ENCODE data around the gene GTF3C4.

GTF3C4 gene, protein sequence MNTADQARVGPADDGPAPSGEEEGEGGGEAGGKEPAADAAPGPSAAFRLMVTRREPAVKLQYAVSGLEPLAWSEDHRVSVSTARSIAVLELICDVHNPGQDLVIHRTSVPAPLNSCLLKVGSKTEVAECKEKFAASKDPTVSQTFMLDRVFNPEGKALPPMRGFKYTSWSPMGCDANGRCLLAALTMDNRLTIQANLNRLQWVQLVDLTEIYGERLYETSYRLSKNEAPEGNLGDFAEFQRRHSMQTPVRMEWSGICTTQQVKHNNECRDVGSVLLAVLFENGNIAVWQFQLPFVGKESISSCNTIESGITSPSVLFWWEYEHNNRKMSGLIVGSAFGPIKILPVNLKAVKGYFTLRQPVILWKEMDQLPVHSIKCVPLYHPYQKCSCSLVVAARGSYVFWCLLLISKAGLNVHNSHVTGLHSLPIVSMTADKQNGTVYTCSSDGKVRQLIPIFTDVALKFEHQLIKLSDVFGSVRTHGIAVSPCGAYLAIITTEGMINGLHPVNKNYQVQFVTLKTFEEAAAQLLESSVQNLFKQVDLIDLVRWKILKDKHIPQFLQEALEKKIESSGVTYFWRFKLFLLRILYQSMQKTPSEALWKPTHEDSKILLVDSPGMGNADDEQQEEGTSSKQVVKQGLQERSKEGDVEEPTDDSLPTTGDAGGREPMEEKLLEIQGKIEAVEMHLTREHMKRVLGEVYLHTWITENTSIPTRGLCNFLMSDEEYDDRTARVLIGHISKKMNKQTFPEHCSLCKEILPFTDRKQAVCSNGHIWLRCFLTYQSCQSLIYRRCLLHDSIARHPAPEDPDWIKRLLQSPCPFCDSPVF

DNA sequence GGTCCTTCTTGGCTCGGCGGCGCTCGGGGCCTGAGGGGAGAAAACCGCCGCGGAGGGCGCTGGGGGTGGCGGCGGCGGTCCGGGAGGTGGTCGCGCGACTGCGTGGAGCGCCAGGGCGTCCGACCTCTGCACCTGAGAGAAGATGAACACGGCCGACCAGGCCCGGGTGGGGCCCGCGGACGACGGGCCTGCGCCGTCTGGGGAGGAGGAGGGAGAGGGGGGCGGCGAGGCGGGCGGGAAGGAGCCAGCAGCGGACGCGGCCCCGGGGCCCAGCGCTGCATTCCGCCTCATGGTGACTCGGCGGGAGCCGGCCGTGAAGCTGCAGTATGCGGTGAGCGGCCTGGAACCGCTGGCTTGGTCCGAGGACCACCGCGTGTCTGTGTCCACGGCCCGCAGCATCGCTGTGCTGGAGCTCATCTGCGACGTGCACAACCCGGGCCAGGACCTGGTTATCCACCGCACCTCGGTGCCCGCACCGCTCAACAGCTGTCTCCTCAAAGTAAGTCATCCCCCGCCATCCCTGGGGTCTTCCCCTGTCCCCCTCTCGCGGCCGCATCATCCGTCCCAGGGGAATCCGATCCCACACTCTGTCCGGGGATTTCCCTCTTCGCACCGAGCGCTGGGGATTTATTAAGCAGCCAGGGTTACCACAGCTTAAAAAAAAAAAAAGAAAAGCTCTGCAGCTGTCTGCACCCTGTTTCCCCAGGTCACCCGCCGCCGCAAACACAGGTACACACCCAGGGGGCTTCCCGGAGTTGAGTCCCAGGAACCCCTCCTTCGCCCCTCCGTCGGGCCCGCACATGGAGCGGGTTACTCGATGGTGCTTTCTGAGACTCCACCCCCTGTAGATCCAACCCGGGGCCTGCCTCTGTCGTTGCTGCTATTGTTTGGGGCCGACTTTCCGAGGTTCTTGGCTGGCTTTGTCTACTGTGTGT lies at the start of gene GTF3C4:
Gene GTF3C4 (plus strand): TSS at position 8 of the 935 bp plus-strand sequence. CDS start 135 bp downstream, at position 143.
- DNase-seq: peak; percentile 3

DNA sequence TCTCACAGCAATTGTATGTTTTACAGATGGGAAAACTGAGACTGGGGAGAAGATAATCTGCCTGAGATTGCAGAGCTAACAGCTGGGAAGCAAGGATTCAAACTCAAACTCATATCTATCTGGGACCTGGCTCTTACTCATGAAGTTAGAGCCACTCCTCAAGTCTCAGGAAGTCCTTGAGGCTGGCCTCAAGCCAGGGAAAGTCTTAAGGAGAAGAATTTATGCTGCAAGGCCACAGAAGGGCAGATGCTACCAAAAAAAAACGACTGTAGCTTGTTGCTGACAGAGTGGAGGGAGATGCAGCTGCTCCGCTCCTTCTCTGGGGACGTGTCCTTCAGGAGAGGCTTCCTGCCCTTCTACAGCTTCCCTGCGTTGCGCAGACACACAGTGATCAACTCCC lies 48.1 kb upstream of the GTF3C4 start:
- no peak for DNase-seq

DNA sequence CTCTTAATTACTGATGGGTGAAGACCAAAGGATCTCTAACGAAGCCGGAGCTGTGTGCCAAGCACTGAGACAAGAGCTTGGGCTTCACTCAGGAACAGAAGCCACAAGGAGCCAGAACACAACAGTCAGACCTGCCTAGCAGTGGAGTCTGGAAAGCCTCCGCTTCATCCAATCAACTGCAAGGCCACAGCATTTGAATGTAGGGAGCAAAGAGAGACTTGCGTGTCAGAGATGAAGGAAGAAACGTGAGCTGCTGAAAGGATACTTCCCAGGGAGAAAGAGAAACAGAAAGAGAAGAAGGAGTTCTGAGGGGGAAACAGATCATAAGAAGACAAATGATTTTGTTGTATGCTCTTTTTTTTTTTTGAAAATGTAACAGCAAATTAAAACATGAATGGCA lies 44.0 kb upstream of the GTF3C4 start:
- DNase-seq: no peak

DNA sequence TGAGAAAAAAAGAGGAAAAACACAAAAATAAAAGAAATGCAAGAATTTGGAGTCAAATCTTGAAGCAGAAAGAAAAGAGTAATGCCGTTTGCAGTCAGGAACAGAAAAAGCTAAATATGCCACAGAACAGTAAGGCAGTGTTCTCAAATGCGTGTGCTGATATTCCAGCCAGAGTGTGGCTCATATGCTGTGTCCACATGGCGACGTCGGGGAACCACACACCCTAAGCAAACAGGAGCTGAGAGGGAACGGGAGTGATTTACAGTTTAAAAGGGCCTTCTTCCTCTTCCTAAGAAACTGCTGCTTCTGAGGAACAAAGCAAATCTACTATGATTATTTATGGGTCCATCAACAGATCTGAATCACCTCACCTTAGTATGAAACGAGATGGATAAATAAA lies 43.2 kb upstream of the GTF3C4 start:
- no peak for DNase-seq

DNA sequence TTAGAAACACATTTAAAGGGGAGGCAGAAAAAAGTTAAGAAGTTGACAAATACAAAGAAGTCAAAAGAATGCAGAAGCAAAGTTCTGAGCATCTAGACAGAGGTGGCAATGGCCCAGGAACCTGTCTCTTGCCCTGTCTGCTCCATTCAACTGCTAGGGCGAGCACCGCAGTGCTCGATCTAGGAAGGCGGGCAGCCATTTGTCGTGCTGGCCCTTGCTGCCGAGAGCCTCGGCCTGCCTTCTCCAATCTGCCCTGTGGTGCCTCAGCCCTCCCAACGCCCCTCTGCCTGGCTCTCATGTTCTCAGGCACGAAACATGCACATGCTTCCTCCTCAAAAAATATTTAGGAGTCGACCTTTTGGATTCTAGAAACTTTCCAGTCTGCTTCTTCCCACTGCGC lies 42.7 kb upstream of the GTF3C4 start:
- no peak for DNase-seq

DNA sequence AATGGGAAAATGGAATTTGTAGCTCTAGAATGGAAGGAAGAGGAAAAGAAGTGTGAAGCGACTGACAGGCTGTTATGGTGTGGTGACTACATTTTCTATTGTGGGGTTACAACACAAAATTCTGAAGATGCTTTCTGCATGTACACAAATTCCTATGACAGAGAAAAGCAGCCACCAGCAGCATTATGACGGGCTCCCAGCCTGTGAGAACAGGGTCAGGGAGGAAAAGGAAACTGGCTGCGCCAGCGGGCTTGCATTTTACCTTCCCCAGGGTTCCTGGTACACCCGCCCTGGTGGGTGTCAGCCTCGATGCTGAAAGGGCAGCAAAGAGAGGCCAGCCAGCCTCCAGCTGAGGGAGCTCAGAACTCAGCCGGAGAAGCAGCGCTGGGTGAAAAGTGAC lies 41.5 kb upstream of the GTF3C4 start:
- no peak for DNase-seq

DNA sequence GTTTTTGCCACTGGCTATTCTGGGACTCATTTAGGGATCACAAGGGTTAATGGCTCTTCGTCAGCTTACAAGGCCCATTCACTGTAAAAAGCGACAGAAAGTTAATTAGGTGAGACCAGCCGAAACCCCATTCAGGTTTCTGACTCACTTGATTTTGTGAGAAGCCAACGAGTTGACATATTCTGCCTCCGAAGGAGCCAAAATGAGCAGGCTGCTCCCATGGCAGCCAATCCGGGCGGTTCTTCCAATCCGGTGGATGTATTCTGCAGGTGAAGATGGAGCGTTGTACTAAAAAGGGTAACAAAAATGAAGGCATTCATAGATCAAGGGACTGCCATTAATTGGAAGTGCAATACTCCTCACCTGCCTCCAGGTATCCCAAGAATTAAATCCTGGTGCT lies 40.1 kb upstream of the GTF3C4 start:
- DNase-seq: no peak

DNA sequence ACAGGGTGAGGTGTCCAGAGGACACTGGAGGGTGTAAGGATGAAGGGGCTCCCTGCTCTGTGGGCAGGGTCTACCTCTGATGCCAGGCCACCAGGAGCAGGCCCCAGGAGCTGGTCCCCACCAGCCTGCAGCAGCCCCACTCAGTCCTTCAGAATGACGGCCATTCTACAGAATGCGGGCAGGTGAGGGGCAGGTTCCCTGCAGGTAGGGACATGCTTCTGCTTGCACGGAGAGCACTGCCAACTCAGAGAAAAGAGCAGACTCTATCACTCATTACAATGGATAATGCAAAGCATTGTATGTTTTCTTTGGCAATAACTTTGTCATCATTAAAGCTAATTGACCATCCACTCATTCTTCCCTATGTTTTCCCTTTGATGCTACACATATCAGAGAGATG lies 39.5 kb upstream of the GTF3C4 start:
- DNase-seq: no peak

DNA sequence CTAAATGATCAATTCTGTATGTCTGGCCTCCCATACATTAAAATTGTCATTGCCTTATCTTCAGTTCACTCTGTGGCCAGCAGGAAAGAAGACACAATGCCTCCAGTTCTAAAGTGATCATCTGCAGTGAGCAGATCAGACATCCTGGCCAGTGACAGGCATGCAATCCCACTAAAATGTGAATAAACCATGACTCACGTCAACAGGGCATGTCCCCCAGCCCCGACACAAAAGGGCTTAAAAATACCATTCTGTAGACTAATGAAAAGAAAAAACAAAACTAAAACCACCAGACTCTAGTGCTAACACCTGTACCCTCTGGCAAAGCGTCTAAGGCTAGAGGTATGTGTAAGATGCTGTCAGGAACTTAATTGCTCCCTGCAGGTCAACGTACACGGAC lies 39.0 kb upstream of the GTF3C4 start:
- no peak for DNase-seq

DNA sequence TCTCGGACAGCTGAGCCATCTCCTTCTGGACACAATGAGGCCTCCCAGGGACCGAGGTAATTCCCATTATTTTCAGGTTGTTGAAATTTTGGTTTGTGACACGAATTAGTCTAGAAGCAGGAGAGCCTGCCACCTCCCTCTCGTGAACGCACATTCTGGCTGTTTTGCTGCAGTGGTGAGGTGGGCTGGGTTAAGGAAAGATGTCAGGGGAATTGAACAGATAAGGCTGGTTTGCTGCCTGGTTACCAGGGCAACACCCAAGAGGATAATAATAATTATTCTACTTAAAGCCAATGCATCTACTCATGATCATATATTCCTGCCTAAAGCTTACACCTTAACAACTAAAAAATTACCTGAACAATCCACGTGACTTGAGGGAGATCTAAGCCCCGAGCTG lies 38.6 kb upstream of the GTF3C4 start:
- no peak for DNase-seq

DNA sequence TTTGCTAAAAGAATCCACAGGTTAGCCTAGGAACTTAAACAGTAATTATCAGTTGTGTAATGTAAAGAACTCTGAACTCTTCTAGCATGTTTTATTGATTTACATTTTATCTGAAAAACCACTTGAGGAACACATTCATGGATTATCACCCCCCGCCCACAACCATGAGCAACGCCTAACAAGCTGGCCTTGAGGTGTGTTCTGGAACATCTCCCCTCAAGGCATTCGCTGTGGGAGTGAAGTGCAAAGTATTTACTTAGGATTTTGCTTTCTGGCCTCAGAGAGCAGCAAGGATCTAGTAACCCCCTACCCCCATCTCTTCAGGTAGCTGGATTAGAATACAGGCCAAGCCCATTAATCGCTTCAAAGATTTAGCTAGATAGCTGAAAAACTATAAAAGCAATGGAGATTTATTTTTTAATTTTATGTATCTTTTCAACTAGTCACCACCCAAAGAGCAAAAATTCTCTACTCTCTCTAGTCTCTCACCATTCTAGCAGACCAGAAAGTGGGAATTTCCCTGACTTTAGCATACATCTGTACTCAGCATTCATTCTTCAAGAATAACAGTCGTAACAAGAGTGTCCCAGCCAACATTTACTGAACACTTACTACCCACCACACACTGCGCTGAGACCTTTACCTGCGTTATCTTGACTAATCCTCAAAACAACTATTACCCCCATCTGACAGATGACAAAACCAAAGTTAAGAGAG lies 37.7 kb upstream of the GTF3C4 start:
- no peak for DNase-seq

DNA sequence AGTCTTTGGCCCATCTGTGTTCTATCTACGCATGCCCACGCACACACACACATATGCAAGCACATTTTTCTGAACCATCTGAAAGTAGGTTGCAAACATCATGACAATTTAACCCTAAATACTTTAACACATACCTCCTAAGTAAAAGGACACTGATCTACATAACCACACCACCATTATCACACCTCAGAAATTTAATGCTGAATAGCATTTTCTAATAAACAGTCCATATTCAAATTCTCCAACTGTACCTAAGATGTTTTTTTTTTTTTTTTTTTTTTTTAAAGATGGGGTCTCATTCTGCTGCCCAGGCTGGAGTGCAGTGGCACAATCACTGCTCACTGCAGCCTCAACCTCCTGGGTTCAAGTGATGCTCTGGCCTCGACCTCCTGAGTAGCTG lies 35.9 kb upstream of the GTF3C4 start:
- no peak for DNase-seq

DNA sequence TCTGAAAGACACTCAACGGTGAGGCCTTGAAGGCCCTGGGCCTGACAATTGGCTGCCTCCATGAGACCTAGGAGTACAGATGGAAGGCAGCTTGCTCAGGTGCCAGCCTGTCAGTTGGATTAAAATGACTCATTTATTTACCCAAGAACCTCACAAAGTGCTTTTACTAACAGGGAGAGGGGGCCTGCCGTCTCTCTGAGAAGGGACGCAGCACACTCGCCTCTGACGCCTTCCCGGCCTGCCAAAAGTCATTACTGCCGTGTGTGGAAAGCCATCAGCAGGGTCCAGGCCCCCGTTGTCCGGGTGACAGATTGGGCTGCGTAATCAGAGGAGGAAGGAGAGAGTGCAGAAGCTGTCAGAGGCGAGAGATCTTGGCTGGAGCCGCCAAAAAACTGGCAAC lies 32.9 kb upstream of the GTF3C4 start:
- no peak for DNase-seq

DNA sequence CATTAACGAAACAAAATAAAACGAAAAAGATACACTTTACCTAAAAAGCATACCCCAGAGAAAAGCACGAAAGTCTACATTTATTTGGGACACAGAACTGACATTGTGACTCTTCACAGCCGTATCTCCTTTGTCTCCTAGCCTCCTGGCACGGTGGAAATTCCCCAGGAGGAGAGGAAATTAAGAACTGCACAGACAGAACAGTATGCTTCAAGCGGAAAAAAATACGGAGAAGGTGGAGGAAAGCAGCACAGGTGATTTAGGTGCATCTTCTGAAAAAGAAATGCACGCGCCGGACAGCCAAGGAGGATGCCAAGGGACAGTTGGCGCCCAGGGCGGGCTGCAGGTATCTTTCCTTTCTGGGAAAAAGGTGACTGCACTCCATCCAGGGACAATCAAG lies 32.5 kb upstream of the GTF3C4 start:
- no peak for DNase-seq

DNA sequence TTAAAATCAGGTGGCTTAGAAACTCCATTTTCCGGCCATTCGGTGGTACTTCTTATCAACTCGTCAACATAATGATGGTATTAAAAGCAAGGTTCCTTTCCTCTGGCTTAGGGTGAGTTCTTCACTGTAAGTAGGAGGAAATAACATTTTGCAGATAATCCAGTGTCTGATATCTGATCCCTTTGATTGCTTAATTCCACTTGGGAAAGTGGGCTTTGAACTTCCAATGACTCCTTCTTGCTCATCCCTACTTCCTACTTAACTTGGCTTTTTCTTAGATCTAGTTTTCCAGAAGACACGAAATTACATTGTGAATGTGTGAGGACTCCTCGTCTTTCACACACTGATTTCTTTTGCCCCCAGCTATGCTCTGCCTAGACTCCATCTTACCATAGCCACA lies 32.0 kb upstream of the GTF3C4 start:
- no peak for DNase-seq

DNA sequence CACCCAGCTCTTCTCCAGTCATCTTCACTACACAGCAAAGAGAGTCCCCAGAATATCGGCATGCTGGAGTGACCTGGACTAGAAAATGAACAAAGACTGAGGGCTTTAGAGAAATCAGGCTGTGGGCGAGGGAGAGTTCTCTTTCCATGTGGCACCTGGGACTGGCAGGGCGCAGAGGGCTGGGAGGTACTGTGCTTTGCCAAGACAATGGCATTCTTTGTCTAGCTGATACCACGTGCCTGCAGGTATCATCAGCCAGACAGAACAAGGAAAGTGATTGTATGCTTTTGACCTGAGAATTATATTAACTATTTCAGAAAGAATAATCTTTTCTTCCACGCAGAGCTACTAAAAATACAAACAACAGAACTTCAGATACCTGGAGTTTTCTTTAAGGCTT lies 30.9 kb upstream of the GTF3C4 start:
- DNase-seq: no peak

DNA sequence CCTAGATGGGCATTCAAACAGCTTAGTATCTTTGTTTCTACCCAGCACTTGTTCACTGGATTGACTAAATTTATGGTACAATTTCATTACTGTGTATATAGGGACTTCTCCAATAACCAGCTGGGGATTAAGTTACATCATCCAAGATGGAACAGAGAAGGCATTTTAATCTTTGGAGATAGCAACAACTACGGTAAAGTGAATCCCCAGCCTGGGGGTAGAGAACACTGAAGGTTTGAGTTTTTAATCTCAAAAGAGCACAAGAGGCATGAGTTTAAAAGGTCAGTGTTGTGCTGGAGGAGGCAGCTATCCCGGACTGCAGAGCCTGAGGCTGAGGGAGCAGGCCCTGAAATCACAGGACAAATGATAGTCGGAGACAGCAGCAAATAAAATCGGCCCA lies 29.0 kb upstream of the GTF3C4 start:
- DNase-seq: no peak

DNA sequence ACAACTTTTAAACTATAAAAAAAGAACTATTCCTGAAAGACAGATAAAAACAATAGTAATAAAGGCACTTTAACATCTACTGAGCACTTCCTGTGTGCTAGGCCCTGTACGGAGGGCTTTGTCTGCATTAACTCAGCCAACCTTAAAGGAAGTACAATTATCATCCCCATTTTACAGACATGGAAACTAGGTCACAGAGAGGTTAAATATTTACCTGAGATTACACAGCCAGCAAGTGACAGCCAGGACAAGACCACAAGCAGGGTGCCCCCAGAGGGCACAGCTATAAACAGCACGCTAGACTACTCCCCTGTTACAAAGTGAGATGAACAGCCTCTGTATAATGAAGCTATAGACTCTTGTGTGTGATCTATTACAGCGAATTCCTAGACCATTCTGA lies 26.0 kb upstream of the GTF3C4 start:
- no peak for DNase-seq

DNA sequence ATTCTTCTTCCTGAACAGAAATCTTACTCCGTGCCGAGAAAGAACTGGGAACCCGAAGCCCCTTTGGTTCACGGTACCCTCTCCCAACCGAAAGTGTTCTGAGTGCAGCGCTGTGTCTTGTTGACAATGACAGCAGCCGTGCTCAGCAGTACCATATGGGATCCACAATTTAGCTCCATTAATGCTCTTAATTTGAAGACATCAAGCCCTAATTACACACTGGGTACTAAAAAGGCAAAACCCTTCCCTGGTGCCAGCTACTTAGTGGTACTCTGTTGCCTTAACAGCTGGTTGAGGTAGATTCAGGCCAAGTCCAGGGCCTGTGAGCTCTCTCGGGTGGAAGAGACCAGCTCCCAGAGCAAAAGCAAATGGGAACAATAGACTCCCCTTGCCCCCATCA lies 25.0 kb upstream of the GTF3C4 start:
- no peak for DNase-seq

DNA sequence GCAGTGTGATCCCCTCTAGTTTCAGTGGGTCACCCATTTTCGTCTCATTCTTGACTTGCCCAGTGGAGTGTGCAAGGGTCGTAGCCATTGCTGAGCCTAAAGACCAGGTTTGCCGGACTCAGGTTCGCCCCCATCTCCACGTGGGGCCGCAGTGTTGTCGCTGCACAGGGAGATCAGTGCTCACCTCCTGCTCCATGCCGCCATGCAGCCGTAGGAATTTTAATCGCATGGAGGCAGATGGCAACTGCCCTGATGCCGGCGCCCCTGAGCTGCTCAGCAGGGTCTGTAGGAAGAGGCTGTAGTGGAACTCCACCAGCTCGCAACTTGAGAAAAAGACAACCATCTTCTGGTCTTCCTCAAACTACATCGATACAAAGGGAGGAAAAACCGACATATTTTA lies 24.6 kb upstream of the GTF3C4 start:
- no peak for DNase-seq

DNA sequence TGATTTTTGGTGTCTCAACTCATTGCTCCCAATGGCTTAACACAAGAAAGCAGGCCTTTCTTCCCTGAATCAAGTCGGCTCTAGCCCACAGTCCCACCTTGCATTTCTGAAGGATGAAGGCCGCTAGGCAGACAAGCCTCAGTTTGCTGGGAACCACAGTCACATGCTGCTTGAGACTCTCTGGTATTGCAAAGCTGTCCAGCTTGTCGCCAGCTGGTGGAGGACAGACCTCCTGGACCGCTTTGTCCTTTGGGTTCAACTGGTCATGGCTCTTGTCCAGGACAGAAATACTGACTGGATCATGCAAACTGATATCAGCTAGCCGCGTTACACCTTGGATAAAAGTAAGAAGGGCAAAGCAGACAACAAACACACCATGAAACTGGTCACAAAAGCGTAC lies 23.5 kb upstream of the GTF3C4 start:
- no peak for DNase-seq

DNA sequence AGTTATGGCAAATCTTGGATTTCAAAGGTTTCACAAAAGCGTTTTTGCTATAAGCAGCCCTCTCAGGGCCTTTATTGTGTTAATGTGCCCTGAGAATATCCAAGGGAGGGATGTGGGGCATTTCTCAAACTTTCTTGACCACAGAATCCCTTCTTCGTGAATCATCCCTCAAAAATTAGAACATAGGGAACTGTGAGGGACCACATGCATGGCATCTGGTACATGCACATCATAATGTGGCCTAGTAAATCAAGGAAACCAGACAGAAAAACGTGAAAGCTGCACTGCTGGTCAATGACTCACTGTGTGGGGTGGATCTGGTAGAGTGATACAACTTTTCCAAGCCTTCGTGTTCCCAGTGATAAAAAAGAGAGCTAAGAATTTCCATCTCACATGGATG lies 22.9 kb upstream of the GTF3C4 start:
- no peak for DNase-seq

DNA sequence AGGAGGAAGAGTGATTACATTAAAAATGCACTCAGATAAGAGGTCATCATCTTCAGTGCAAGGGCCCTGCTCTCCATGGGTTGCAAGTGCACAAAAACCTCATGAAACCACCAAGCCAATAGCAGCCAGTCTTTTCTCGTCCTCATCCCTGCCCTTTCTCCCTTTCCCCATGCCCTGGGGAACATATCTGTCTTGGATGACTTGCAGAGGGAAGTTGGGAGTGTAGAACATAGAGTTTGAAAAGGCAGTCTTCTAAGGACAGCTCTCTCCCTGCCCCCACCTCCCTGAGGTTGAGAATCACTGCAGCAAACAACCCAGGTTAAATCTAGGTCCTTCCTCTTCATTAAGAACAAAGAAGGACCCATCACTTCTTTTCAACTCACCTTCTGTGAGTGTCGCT lies 22.5 kb upstream of the GTF3C4 start:
- DNase-seq: no peak

Measured in NCI-H2227 treated with DMSO at 0.1 percent for 48 hours (cell line).